HG03520 (cell line): ENCODE results near the gene SUSD4.

Experiments
- ATAC-seq: cut with Tn5 transposase; IDR thresholded peaks from one replicate; pipeline ENCODE4 v1.9.1; 2021; ENCODE audit warnings: mild to moderate bottlenecking, moderate library complexity; ENCODE audit not compliant: unreplicated experiment

Gene SUSD4

DNA sequence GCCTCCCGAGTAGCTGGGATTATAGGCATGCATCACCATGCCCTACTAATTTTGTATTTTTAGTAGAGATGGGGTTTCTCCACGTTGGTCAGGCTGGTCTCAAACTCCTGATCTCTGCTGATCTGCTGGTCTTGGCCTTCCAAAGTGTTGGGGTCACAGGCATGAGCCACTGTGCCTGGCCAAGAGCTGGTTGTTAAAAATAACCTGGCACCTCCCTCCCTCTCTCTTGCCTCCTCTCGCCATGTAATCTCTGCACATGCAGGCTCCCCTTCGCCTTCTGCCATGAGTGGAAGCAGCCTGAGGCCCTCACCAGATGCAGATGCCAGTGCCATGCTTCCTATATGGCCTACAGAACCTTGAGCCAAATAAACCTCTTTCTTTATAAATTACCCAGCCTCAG lies 146.2 kb downstream of the SUSD4 start:
- no peak for ATAC-seq

GRCh38 chr1:223216531-223217205 lies 147.3 kb downstream of the SUSD4 start:
- ATAC-seq: no peak

- no peak for ATAC-seq
Observed at GRCh38 chr1:223216074-223216473, 147.9 kb downstream of the SUSD4 start.

GRCh38 chr1:223215026-223215425 lies 148.9 kb downstream of the SUSD4 start:
- no peak for ATAC-seq

GRCh38 chr1:223214261-223214807 lies 149.6 kb downstream of the SUSD4 start:
- ATAC-seq: no peak

DNA sequence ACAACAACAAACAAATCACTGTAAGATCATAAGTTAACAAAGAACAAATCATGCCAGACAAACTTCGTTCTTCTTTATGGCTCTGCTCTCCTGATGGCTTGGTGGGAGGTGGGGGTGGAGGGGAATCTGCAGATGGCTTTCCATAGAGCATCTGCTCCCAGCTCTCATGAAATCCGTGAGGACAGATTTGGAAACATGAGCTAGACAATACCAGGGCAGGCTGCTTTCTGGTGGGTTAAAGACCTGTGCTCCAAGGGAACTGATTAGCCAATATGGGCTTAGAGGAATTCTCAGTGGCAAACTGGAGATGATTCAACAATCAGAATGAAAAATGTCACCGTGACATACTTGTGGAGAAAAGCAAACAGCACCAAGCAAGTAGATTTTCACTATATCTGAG lies 151.5 kb downstream of the SUSD4 start:
- no peak for ATAC-seq

DNA sequence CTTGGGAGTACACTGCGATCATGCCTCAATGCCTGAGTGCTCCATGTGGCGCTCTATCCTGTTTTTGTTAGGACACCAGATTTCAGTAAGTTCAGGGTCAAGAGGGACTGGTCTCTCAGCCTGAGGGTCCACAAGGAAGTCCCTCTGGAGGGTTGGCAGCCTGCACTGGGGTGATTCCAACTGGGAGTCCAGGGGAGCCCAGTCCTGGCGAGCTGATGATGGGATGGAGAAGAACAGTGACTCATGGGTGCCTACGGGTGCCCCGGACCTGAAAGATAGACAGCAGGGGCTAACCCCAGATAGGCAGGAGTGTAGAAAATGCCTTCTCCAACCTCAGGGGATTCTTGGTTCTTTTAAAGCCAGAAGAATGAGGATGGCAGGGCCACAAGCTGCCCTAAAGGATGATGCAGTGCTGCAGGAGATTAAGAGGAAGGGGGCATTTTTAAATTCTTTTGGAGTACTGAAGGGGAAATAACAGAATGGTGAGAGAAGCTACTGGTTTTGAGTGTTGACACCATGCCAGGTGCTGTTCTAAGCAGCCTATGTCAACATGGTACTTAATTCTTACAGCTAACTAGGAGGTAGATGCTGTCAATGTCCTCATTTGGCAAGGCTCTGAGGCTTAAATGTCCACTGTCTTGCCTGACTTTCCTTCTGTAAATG lies 152.5 kb downstream of the SUSD4 start:
- ATAC-seq: no peak

- ATAC-seq: no peak
Observed at GRCh38 chr1:223210788-223211120, 153.2 kb downstream of the SUSD4 start.

- ATAC-seq: no peak
Observed at GRCh38 chr1:223209992-223210787, 153.8 kb downstream of the SUSD4 start.

- no peak for ATAC-seq
Observed at GRCh38 chr1:223209293-223209898, 154.6 kb downstream of the SUSD4 start.

GRCh38 chr1:223208164-223209076 lies 155.6 kb downstream of the SUSD4 start:
- ATAC-seq: no peak

DNA sequence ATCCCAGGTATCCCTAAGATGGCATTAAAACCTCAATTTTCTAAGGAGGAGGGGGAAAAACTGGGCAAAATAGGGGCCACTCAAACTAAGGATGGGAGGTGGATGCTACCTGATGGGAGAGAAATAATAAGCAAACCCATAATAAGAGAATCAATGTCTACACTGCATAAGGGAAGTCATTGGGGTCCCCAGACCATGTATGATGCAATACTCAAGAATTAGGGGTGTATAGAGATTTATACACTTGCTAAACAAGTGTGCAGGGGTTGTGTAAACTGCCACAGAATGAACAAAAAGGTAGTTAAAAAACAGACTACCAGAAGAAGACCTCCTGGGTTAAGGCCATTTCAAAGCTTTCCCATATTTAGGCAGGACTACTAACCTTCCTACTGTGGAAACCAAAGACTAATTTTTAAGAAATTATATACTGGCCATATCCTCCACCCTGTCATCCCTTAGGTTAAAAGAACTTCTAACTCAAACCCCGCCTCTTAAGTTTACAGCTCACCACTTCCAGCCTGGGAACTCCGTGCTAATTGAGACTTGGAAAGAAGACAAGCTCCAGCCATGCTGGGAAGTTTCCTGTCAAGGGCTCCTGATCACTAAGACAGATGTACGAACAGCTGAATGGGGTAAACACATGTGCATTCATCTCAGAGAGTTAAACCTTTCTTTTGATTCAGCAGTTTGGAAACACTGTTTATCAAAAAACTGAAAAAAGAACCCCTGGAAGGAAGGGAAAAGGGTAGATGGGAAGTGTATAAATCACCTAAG lies 156.5 kb downstream of the SUSD4 start:
- ATAC-seq: no peak

DNA sequence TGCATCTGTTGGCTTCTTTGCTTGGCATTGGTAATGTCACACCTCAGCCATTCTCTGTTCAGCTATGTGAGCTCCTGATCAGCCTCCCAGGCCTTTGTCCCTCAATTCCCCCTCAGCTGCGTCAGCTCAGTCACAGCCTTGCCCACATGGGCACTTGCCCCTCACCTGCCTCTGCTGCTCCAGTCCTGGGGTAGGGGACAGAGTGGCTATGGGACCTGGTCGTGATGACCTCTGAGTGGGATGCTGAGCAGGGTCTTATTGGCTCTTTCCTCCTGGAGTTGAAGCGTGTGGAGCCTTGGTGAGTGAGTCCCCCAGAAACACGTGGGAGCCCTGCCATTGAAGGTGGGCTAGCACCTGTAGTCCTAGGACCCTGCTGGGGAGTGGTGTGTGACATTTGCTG lies 159.6 kb downstream of the SUSD4 start:
- ATAC-seq: no peak

DNA sequence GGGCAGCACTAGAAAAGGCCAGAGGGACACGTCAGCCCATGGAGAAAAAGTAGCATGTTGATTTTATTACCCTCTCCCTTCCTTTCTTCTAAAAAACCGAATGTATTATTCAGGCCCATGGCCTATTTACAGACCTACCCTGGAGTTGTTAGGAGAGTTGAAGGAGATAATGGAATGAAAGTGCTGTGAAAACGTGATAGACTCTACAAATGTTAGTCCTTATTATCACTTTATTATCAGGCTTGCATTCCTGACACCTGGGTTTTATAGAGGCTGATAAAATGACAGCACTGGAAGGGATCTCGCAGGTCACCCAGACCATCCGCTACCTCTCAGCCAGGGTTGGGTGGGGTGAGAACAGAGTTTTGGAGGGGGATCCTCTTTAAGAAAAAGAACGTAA lies 160.3 kb downstream of the SUSD4 start:
- no peak for ATAC-seq

DNA sequence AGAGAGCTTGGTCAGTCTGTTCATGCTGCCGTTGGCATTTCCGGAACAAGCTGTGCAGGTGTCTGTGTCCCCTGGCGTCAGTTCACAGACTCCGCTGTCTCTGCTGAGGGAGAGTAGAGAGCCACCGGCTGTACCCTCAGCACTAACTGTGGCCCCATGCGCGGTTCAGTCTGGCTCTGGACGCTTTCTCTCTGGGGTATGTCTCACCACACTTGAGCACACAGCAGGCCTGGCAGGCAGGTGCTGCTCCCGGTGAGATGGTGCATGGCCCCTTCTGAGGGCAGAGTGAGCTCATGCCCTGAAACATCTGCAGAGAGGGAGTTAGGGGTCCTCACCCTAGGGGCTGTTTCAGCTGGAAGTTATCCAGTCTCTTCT lies 161.0 kb downstream of the SUSD4 start:
- no peak for ATAC-seq

- no peak for ATAC-seq
Observed at GRCh38 chr1:223202376-223203033, 161.5 kb downstream of the SUSD4 start.

GRCh38 chr1:223201967-223202366 lies 162.0 kb downstream of the SUSD4 start:
- ATAC-seq: no peak

DNA sequence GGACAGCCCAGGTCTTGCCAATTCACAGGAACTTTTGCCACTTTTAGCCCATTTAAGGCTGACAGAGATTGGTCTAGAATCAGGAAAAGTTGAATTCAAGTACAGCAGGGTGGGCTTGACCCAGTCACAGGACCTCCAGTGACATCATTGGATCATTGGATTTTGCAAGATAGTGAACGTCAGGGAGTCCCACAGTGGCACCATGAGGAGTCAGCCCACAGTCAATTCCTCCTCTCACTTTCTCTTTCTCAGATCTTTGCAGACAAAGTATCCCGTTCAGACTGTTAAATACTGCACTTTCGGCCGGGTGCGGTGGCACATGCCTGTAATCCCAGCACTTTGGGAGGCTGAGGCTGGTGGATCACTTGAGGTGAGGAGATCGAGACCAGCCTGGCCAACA lies 163.1 kb downstream of the SUSD4 start:
- ATAC-seq: no peak

DNA sequence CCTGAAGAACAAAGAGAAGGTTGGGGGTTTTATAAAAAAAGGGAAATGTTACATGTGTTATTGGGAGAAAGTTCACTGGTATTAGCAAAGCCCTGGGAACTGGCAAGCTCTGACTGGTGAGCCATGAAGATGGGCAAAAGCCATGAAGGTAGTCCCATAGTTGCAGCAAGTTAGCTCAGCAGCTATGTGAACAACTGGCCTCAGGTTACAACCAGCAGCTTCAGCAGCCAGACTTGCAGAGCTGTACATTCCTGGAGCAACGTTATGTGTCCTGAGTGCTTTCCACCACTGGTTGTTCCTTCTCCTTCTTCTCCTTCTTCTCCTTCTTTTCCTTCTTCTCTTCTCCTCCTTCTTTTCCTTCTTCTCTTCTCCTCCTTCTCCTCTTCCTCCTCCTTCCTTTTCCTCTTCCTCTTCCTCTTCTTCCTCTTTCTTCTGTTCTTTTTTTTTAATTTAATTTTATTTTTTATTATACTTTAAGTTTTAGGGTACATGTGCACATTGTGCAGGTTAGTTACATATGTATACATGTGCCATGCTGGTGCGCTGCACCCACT lies 164.8 kb downstream of the SUSD4 start:
- no peak for ATAC-seq
